Stimulated activated memory B cell treated with anti-CD40 and anti-IgM and Interleukin-4, amounts not matched to agents 10 μg/mL and 1 μg/mL and 100 μg/mL, for 72 hours (primary cell): Measurements from ENCODE around the gene CPA3.

Experiments
- ATAC-seq: fragments of 150-1000 bp; cut with Tn5 transposase; 2 replicates; pipeline ENCODE4 v1.10.0; 2021
- H3K27ac Mint-ChIP-seq: one replicate; pipeline ENCODE4 v1.8.0; 2022; ENCODE audit warnings: mild to moderate bottlenecking, mixed read lengths
- H3K27me3 Mint-ChIP-seq: one replicate; pipeline ENCODE4 v1.8.0; 2022; ENCODE audit warnings: mixed read lengths
- H3K36me3 Mint-ChIP-seq: one replicate; pipeline ENCODE4 v1.8.0; 2022; ENCODE audit warnings: mixed read lengths
- H3K4me1 Mint-ChIP-seq: one replicate; pipeline ENCODE4 v1.8.0; 2022; ENCODE audit warnings: mixed read lengths
- H3K4me3 Mint-ChIP-seq: one replicate; pipeline ENCODE4 v1.8.0; 2022; ENCODE audit warnings: mild to moderate bottlenecking, moderate library complexity, mixed read lengths
- H3K9me3 Mint-ChIP-seq: one replicate; pipeline ENCODE4 v1.8.0; 2022; ENCODE audit warnings: mixed read lengths

CPA3 gene

GRCh38 chr3:148924562-148924961 lies 59.5 kb downstream of the CPA3 start:
- H3K4me1 Mint-ChIP-seq = no peaks in the 10 kb centered on the region
- no peaks in the 10 kb centered on the region for H3K36me3 Mint-ChIP-seq
- H3K27ac Mint-ChIP-seq = no peak overlapping the region
- H3K27me3 Mint-ChIP-seq = no peaks in the 10 kb centered on the region
- H3K9me3 Mint-ChIP-seq = peaks cover 5% of the 10 kb centered on the region
- no peak for ATAC-seq
- no peak overlapping the region for H3K4me3 Mint-ChIP-seq

DNA sequence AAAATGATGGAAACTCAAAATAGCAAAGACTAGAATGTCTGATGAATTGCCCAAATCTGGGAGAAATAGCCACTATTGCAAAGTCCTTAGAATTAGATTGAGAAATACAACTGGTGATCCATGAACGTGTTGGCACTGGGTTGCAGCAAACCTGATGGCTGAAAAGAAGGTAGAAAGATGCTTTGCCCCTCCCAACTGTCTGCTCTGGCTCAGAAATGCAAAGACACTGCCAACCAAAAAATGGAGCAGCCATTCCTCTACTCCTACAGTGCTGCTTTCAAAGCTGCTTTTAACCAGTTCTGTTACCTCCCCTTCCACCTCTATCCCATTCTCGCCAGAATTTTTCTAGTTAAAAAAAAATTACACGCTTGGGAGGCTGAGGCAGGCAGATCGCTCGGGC lies 60.7 kb downstream of the CPA3 start:
- Mint-ChIP-seq H3K36me3 (no peaks in the 10 kb centered on the region), H3K4me1 (no peaks in the 10 kb centered on the region), H3K27ac (no peak overlapping the region), H3K9me3 (peaks cover 2% of the 10 kb centered on the region), H3K4me3 (no peak overlapping the region), H3K27me3 (no peaks in the 10 kb centered on the region)
- no peak for ATAC-seq

GRCh38 chr3:148930752-148931151 lies 65.7 kb downstream of the CPA3 start:
- Mint-ChIP-seq H3K36me3 (no peaks in the 10 kb centered on the region), H3K27me3 (peaks cover 12% of the 10 kb centered on the region), H3K4me3 (no peak overlapping the region), H3K4me1 (no peaks in the 10 kb centered on the region), H3K27ac (no peak overlapping the region), H3K9me3 (no peaks in the 10 kb centered on the region)
- no peak for ATAC-seq

DNA sequence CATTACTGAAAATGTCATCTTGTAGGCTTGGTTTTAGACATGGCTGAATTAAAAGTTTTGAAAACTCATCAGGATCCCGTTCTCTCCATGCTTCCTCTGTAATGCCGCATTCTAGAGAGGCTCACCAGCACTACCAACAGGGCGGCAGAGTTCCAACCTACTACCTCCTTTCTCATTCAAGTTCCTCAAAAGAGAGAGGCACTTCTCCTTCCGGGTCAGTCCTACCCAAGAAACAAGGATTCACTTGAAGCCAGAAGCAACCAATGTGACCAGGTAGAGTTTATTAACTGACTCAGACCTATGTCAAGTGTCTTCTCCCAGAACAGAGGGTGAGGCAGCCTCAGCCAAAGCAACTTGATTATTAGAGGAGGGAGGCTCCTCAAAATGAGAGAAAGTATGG lies 66.5 kb downstream of the CPA3 start:
- Mint-ChIP-seq H3K36me3 (no peaks in the 10 kb centered on the region), H3K9me3 (no peaks in the 10 kb centered on the region), H3K4me1 (no peaks in the 10 kb centered on the region), H3K4me3 (no peak overlapping the region), H3K27ac (no peak overlapping the region), H3K27me3 (peaks cover 20% of the 10 kb centered on the region)
- no peak for ATAC-seq

DNA sequence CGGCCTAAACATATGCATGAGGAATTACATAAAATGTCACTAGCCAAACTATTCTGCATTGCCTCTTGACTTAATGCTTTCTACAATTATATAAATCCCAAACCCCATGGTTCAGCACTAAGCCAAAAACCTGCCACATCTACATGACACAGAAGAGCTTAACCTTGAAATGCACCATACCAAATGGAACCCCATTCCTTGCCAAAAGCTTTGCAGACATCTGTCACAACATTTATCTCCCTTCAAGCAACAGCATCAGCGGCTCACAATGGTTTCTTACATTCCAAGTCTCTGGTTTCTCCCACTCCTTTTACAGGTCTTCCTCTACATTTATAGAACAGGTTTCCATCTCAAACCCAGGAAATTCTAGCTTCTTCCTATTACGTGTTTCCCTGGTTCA lies 67.9 kb downstream of the CPA3 start:
- no peak for ATAC-seq
- Mint-ChIP-seq H3K9me3 (no peaks in the 10 kb centered on the region), H3K27ac (no peak overlapping the region), H3K36me3 (no peaks in the 10 kb centered on the region), H3K27me3 (peaks cover 34% of the 10 kb centered on the region), H3K4me1 (no peaks in the 10 kb centered on the region), H3K4me3 (no peak overlapping the region)

- H3K4me3 Mint-ChIP-seq = no peak overlapping the region
- H3K9me3 Mint-ChIP-seq = no peaks in the 10 kb centered on the region
- ATAC-seq = no peak
- H3K27me3 Mint-ChIP-seq = peaks cover 46% of the 10 kb centered on the region
- no peak overlapping the region for H3K27ac Mint-ChIP-seq
- H3K36me3 Mint-ChIP-seq = no peaks in the 10 kb centered on the region
- H3K4me1 Mint-ChIP-seq = no peaks in the 10 kb centered on the region
Observed at GRCh38 chr3:148937467-148938255, 72.6 kb downstream of the CPA3 start.

GRCh38 chr3:148938306-148938705 lies 73.2 kb downstream of the CPA3 start:
- Mint-ChIP-seq H3K4me3 (no peak overlapping the region), H3K27ac (no peak overlapping the region), H3K9me3 (no peaks in the 10 kb centered on the region), H3K27me3 (peaks cover 46% of the 10 kb centered on the region), H3K36me3 (no peaks in the 10 kb centered on the region), H3K4me1 (no peaks in the 10 kb centered on the region)
- ATAC-seq = no peak

GRCh38 chr3:148938936-148939335 lies 73.8 kb downstream of the CPA3 start:
- peaks cover 46% of the 10 kb centered on the region for H3K27me3 Mint-ChIP-seq
- H3K27ac Mint-ChIP-seq = no peak overlapping the region
- no peak for ATAC-seq
- no peaks in the 10 kb centered on the region for H3K4me1 Mint-ChIP-seq
- H3K9me3 Mint-ChIP-seq = no peaks in the 10 kb centered on the region
- H3K4me3 Mint-ChIP-seq = no peak overlapping the region
- no peaks in the 10 kb centered on the region for H3K36me3 Mint-ChIP-seq

DNA sequence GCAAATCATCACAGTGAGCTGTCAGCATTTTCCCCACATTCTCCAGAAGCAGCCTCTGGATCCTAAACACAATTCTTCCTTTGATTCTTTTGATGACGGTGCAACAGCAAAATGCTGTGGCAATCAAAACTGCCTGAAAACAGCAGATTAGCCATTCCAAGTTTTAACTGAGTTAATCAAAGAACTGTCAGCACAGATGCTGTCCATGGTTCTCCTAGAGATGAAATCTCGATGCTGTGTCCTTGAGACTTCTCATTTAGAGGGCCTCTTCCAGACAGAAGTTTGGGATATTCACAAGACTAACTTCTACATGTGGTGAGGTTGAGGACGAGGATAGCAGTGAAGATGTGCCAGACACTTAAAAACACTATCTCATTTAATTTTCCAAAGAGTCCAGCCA lies 75.9 kb downstream of the CPA3 start:
- H3K27me3 Mint-ChIP-seq = peaks cover 32% of the 10 kb centered on the region
- H3K4me3 Mint-ChIP-seq = no peak overlapping the region
- no peaks in the 10 kb centered on the region for H3K4me1 Mint-ChIP-seq
- no peaks in the 10 kb centered on the region for H3K9me3 Mint-ChIP-seq
- H3K27ac Mint-ChIP-seq = no peak overlapping the region
- no peak for ATAC-seq
- H3K36me3 Mint-ChIP-seq = no peaks in the 10 kb centered on the region

GRCh38 chr3:148943506-148944205 lies 78.6 kb downstream of the CPA3 start:
- no peak overlapping the region for H3K4me3 Mint-ChIP-seq
- peaks cover 10% of the 10 kb centered on the region for H3K4me1 Mint-ChIP-seq
- peaks cover 11% of the 10 kb centered on the region for H3K27me3 Mint-ChIP-seq
- no peaks in the 10 kb centered on the region for H3K9me3 Mint-ChIP-seq
- no peak overlapping the region for H3K27ac Mint-ChIP-seq
- no peaks in the 10 kb centered on the region for H3K36me3 Mint-ChIP-seq
- peak; percentile 77 for ATAC-seq

DNA sequence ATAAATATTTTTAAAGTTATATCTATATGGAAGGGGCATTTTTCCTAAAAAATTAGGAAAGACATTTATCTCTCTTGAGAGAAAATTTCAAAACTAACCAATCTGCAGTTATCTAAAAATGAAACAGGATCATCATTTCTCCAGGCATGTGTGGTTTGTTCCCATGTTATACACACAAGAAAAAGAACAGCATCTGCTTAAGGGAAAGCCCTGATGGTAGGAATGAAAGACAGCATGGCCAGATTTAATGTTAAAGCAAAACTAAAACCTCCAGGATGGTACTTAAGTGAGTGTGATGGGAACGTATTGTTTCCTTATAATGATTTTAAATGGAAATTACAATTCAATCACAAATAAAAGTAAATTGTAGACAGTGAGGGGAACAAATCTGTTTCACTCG lies 80.0 kb downstream of the CPA3 start:
- Mint-ChIP-seq H3K4me1 (peaks cover 10% of the 10 kb centered on the region), H3K4me3 (no peak overlapping the region), H3K36me3 (no peaks in the 10 kb centered on the region), H3K9me3 (no peaks in the 10 kb centered on the region), H3K27me3 (peaks cover under 1% of the 10 kb centered on the region), H3K27ac (no peak overlapping the region)
- no peak for ATAC-seq
